Uterus (tissue), 4 donors: Measurements from ENCODE around the gene CLCF1. TPM values are rescaled to one million over a fixed set of nuclear protein-coding genes. Genes with fewer than 3 reads are reported as not detected.
A peak's percentile ranks its signal among the peaks of the same experiment; 100 is the strongest.

Experiments
- DNase-seq, 2 donors: peaks; one replicate each; pipeline ENCODE4 v3.0.0-alpha.2; 2019 to 2020
- H3K27ac ChIP-seq, 2 donors: fragments of 200-600 bp; sonication (generic); 1 replicate in 1 of 2; 2 replicates in 1 of 2; pipeline ENCODE4 v1.5.1; 2016 to 2018
- H3K27me3 ChIP-seq, 2 donors: fragments of 200-600 bp; sonication (generic); one replicate each; pipeline ENCODE4 v1.5.1; 2018 to 2019; ENCODE audit warnings: control low read depth in 1 of 2
- H3K36me3 ChIP-seq, 2 donors: fragments of 200-600 bp; sonication (generic); one replicate each; pipeline ENCODE4 v1.5.1; 2019; ENCODE audit warnings: control low read depth in 1 of 2
- H3K4me1 ChIP-seq, 2 donors: fragments of 200-600 bp; sonication (generic); one replicate each; pipeline ENCODE4 v1.5.1; 2018 to 2019; ENCODE audit warnings: control low read depth in 1 of 2
- H3K4me3 ChIP-seq, 2 donors: fragments of 200-600 bp; sonication (generic); 1 replicate in 1 of 2; 2 replicates in 1 of 2; pipeline ENCODE4 v1.5.1; 2018 to 2019; ENCODE audit warnings: mild to moderate bottlenecking in 1 of 2
- H3K9me3 ChIP-seq, 2 donors: fragments of 200-600 bp; sonication (generic); one replicate each; pipeline ENCODE4 v1.5.1; 2019; ENCODE audit warnings: control low read depth in 1 of 2
- CTCF ChIP-seq, 4 experiments: fragments of 200-600 bp in 2 of 4; fragments of 450-650 bp in 2 of 4; sonication (generic) in 2 of 4; IDR thresholded peaks; one replicate each; pipeline ENCODE4 v1.5.1; 2016 to 2019; ENCODE audit warnings: antibody characterized with exemption in 4 of 4, mild to moderate bottlenecking in 2 of 4, moderate library complexity in 1 of 4
- POLR2A ChIP-seq, 2 donors: fragments of 450-650 bp; IDR thresholded peaks; one replicate each; pipeline ENCODE4 v1.6.1; 2016; ENCODE audit warnings: antibody characterized with exemption in 2 of 2, mild to moderate bottlenecking in 1 of 2, moderate library complexity in 1 of 2
- intact Hi-C: fragments of 100-400 bp; cut with DNase I; formaldehyde crosslinking; loops from one replicate; pipeline ENCODE4 v1.15.1; 2023; ENCODE audit warnings: low total_unique reads
- total RNA-seq, 4 donors: library from RNA; depleted of rRNA in 3 of 4; stranded (reverse); fragments of >200 nt in 3 of 4; gene quantifications; one replicate each; pipeline versions ENCODE4 v1.1.0 to v1.2.4, GENCODE V29; 2014 to 2023
- donor health status: DM: yes; HTN: yes; CAD: no.

Gene CLCF1
- total RNA-seq, 4 donors from 2014 or later = 0.77 to 19.3 (median 7.4) TPM

- intact Hi-C loops = no loop called here
- H3K4me1 ChIP-seq = peaks cover 0 to 14% of the 10 kb centered on the region in 2 donors
Measured at GRCh38 chr11:67416416-67417335, 43.3 kb upstream of the CLCF1 start.

GRCh38 chr11:67415501-67416304 lies 42.3 kb upstream of the CLCF1 start, which contains the start of gene CARNS1:
Gene CARNS1, plus strand, starts transcription at chr11:67415678. Its CDS starts 522 bp downstream, at chr11:67416200.
- TF ChIP-seq POLR2A (IDR thresholded peaks at IDR 0.05) (no peak), CTCF (IDR thresholded peaks at IDR 0.05) (no peak)
- no peak for DNase-seq
- Histone ChIP-seq H3K9me3 (no peaks in the 10 kb centered on the region), H3K36me3 (no peaks in the 10 kb centered on the region), H3K27me3 (no peaks in the 10 kb centered on the region), H3K27ac (peak within 1 kb of the TSS in 1 of 2 donors; percentile 36), H3K4me1 (peaks cover 0 to 14% of the 10 kb centered on the region in 2 donors), H3K4me3 (peak within 1 kb of the TSS in 1 of 2 donors; percentile 12)
- intact Hi-C loops = no loop called here

More at GRCh38 chr11:67416416-67417335, 43.3 kb upstream of the CLCF1 start:
- no peak for DNase-seq
- no peaks in the 10 kb centered on the region for H3K27me3 ChIP-seq
- no peak for TF ChIP-seq CTCF (IDR thresholded peaks at IDR 0.05)
- no peak for TF ChIP-seq POLR2A (IDR thresholded peaks at IDR 0.05)
- no peak overlapping the region for H3K4me3 ChIP-seq
- H3K9me3 ChIP-seq = no peaks in the 10 kb centered on the region
- H3K36me3 ChIP-seq = no peaks in the 10 kb centered on the region
- no peak overlapping the region for H3K27ac ChIP-seq

GRCh38 chr11:67413266-67413849 lies 40.0 kb upstream of the CLCF1 start:
- TF ChIP-seq CTCF (IDR thresholded peaks at IDR 0.05) (no peak), POLR2A (IDR thresholded peaks at IDR 0.05) (no peak)

GRCh38 chr11:67412495-67413179 lies 39.2 kb upstream of the CLCF1 start:
- Histone ChIP-seq H3K27me3 (peaks cover 0 to 20% of the 10 kb centered on the region in 2 donors), H3K4me1 (peaks cover 0 to 6% of the 10 kb centered on the region in 2 donors), H3K36me3 (no peaks in the 10 kb centered on the region), H3K4me3 (no peak overlapping the region), H3K27ac (no peak overlapping the region), H3K9me3 (no peaks in the 10 kb centered on the region)
- TF ChIP-seq POLR2A (IDR thresholded peaks at IDR 0.05) (no peak), CTCF (IDR thresholded peaks at IDR 0.05) (no peak)
- intact Hi-C loops = no loop called here
- no peak for DNase-seq

More at GRCh38 chr11:67413266-67413849, 40.0 kb upstream of the CLCF1 start:
- peaks cover 0 to 20% of the 10 kb centered on the region in 2 donors for H3K27me3 ChIP-seq
- no peaks in the 10 kb centered on the region for H3K9me3 ChIP-seq
- intact Hi-C loops = no loop called here
- H3K4me3 ChIP-seq = no peak overlapping the region
- H3K27ac ChIP-seq = no peak overlapping the region
- no peaks in the 10 kb centered on the region for H3K36me3 ChIP-seq
- peaks cover 0 to 6% of the 10 kb centered on the region in 2 donors for H3K4me1 ChIP-seq
- no peak for DNase-seq
